ENCODE measurements around the gene PLEKHA8.

GRCh38 chr7:30028216-30028748 lies at the start of gene PLEKHA8:
- TF ChIP-seq EZH2 (IDR thresholded peaks at IDR 0.05) = no peak
- TF ChIP-seq POLR2AphosphoS5 (IDR thresholded peaks at IDR 0.05; ENCODE audit: borderline replicate concordance, low read depth, low read length) = peak; percentile 76
